ENCODE results near the gene ITK.

Gene ITK

GRCh38 chr5:157245886-157246285, 65.2 kb downstream of the ITK start:
- no peak for DNase-seq (ENCODE audit: low read depth in 2 of 2)

- DNase-seq (ENCODE audit: low read depth in 2 of 2), result no peak
These were observed 66.6 kb downstream of the ITK start for GRCh38 chr5:157247267-157247666.

- no peak for DNase-seq (ENCODE audit: low read depth in 2 of 2)
These were observed 68.3 kb downstream of the ITK start for GRCh38 chr5:157248821-157249470.

GRCh38 chr5:157252711-157253465, 72.2 kb downstream of the ITK start:
- no peak for DNase-seq (ENCODE audit: low read depth in 2 of 2)

- DNase-seq (ENCODE audit: low read depth in 2 of 2), result no peak
These were observed 72.9 kb downstream of the ITK start for GRCh38 chr5:157253547-157253946.

GRCh38 chr5:157258450-157258849, 77.8 kb downstream of the ITK start:
- no peak for DNase-seq (ENCODE audit: low read depth in 2 of 2)

GRCh38 chr5:157259699-157260098, 79.1 kb downstream of the ITK start:
- no peak for DNase-seq (ENCODE audit: low read depth in 2 of 2)

GRCh38 chr5:157263496-157264090, 83.0 kb downstream of the ITK start:
- DNase-seq (ENCODE audit: low read depth in 2 of 2), result no peak

- peak; percentile 73 to 74 for DNase-seq (ENCODE audit: low read depth in 2 of 2)
These were observed 85.2 kb downstream of the ITK start, which contains the start of gene CYFIP2 for GRCh38 chr5:157265714-157266285. CYFIP2 (plus strand) TSS chr5:157266123; CDS start chr5:157285362, 19,239 bp downstream.

- DNase-seq (ENCODE audit: low read depth in 2 of 2), result peak in 1 of 2 donors; percentile 35
These were observed 85.8 kb downstream of the ITK start for GRCh38 chr5:157266286-157267007.

- DNase-seq (ENCODE audit: low read depth in 2 of 2), result no peak
These were observed 86.4 kb downstream of the ITK start for GRCh38 chr5:157267025-157267424.

GRCh38 chr5:157267761-157268480, 87.3 kb downstream of the ITK start:
- no peak for DNase-seq (ENCODE audit: low read depth in 2 of 2)

GRCh38 chr5:157269165-157269671, 88.6 kb downstream of the ITK start:
- DNase-seq (ENCODE audit: low read depth in 2 of 2), result no peak

- DNase-seq (ENCODE audit: low read depth in 2 of 2), result no peak
These were observed 89.2 kb downstream of the ITK start for GRCh38 chr5:157269761-157270272.

GRCh38 chr5:157270771-157271170, 90.1 kb downstream of the ITK start:
- no peak for DNase-seq (ENCODE audit: low read depth in 2 of 2)

GRCh38 chr5:157271740-157272271, 91.2 kb downstream of the ITK start:
- peak; percentile 49 to 64 for DNase-seq (ENCODE audit: low read depth in 2 of 2)

GRCh38 chr5:157273131-157273556, 92.5 kb downstream of the ITK start:
- DNase-seq (ENCODE audit: low read depth in 2 of 2), result no peak

- no peak for DNase-seq (ENCODE audit: low read depth in 2 of 2)
These were observed 94.8 kb downstream of the ITK start for GRCh38 chr5:157275403-157275802.

GRCh38 chr5:157278319-157279037, 97.8 kb downstream of the ITK start:
- DNase-seq (ENCODE audit: low read depth in 2 of 2), result no peak
